Activated T-helper 1 cell treated with anti-CD3 and anti-CD28 coated beads, Interleukin-12 subunit alpha, Interleukin-12 subunit beta, Interleukin-2, Interleukin-4 antibody, amounts not matched to agents 30 ng/mL and 10 ng/mL and 1 ng/mL, durations not matched to agents 14 hours and 24 hours and 36 hours (primary cell): ENCODE results near the gene CACNB4. TPM values are rescaled to one million over a fixed set of nuclear protein-coding genes. Genes with fewer than 3 reads are reported as not detected.

Experiments used
- DNase-seq: peaks from one replicate; pipeline ENCODE4 v3.0.0; 2021; ENCODE audit warnings: low spot score
- H3K27ac Mint-ChIP-seq: one replicate; pipeline ENCODE4 v1.8.0; 2021; ENCODE audit warnings: mild to moderate bottlenecking, mixed read lengths
- H3K27me3 Mint-ChIP-seq: one replicate; pipeline ENCODE4 v1.8.0; 2022; ENCODE audit warnings: mild to moderate bottlenecking, moderate library complexity, mixed read lengths; ENCODE audit not compliant: insufficient read depth
- H3K36me3 Mint-ChIP-seq: one replicate; pipeline ENCODE4 v1.8.0; 2021; ENCODE audit warnings: low read depth, mixed read lengths
- H3K4me1 Mint-ChIP-seq: one replicate; pipeline ENCODE4 v1.8.0; 2021; ENCODE audit warnings: low read depth, mixed read lengths
- H3K4me3 Mint-ChIP-seq: one replicate; pipeline ENCODE4 v1.8.0; 2021; ENCODE audit warnings: mild to moderate bottlenecking, moderate library complexity, mixed read lengths
- H3K9me3 Mint-ChIP-seq: one replicate; pipeline ENCODE4 v1.8.0; 2021; ENCODE audit warnings: mixed read lengths
- intact Hi-C: fragments of 100-400 bp; cut with micrococcal nuclease; formaldehyde crosslinking; loops from one replicate; pipeline ENCODE4 v1.15.1; 2024
- total RNA-seq: library from RNA; stranded (reverse); gene quantifications from 2 replicates; pipeline ENCODE4 v1.2.3, GENCODE V29; 2022

Gene CACNB4
- total RNA-seq, 1 donor from 2014 or later = 0.83 TPM

GRCh38 chr2:151904807-151905206 lies 194.0 kb downstream of the CACNB4 start:
- Mint-ChIP-seq H3K9me3 (no peaks in the 10 kb centered on the region), H3K27ac (no peak overlapping the region), H3K4me3 (no peak overlapping the region), H3K36me3 (no peaks in the 10 kb centered on the region), H3K27me3 (peaks cover 5% of the 10 kb centered on the region), H3K4me1 (no peaks in the 10 kb centered on the region)
- no peak for DNase-seq
- intact Hi-C loops = no loop called here

GRCh38 chr2:151904021-151904420 lies 194.8 kb downstream of the CACNB4 start:
- Mint-ChIP-seq H3K27me3 (peaks cover 5% of the 10 kb centered on the region), H3K27ac (no peak overlapping the region), H3K36me3 (no peaks in the 10 kb centered on the region), H3K9me3 (no peaks in the 10 kb centered on the region), H3K4me3 (no peak overlapping the region), H3K4me1 (no peaks in the 10 kb centered on the region)
- no peak for DNase-seq
- intact Hi-C loops = no loop called here

GRCh38 chr2:151902829-151903228 lies 196.0 kb downstream of the CACNB4 start:
- H3K27me3 Mint-ChIP-seq = peaks cover 2% of the 10 kb centered on the region
- H3K4me1 Mint-ChIP-seq = no peaks in the 10 kb centered on the region
- intact Hi-C loops = no loop called here
- H3K36me3 Mint-ChIP-seq = no peaks in the 10 kb centered on the region
- no peaks in the 10 kb centered on the region for H3K9me3 Mint-ChIP-seq
- DNase-seq = no peak
- no peak overlapping the region for H3K27ac Mint-ChIP-seq
- H3K4me3 Mint-ChIP-seq = no peak overlapping the region

GRCh38 chr2:151900331-151900730 lies 198.5 kb downstream of the CACNB4 start:
- Mint-ChIP-seq H3K36me3 (no peaks in the 10 kb centered on the region), H3K4me1 (no peaks in the 10 kb centered on the region), H3K9me3 (no peaks in the 10 kb centered on the region), H3K4me3 (no peak overlapping the region), H3K27ac (no peak overlapping the region), H3K27me3 (peaks cover 2% of the 10 kb centered on the region)
- intact Hi-C loops = no loop called here
- DNase-seq = no peak

GRCh38 chr2:151899156-151899555 lies 199.7 kb downstream of the CACNB4 start:
- H3K4me3 Mint-ChIP-seq = no peak overlapping the region
- no peaks in the 10 kb centered on the region for H3K4me1 Mint-ChIP-seq
- H3K27me3 Mint-ChIP-seq = peaks cover 2% of the 10 kb centered on the region
- peaks cover 4% of the 10 kb centered on the region for H3K9me3 Mint-ChIP-seq
- intact Hi-C loops = no loop called here
- no peaks in the 10 kb centered on the region for H3K36me3 Mint-ChIP-seq
- DNase-seq = no peak
- no peak overlapping the region for H3K27ac Mint-ChIP-seq

GRCh38 chr2:151891566-151892194 lies 207.2 kb downstream of the CACNB4 start:
- no peak for DNase-seq
- Mint-ChIP-seq H3K27ac (no peak overlapping the region), H3K27me3 (peaks cover 3% of the 10 kb centered on the region), H3K36me3 (no peaks in the 10 kb centered on the region), H3K4me1 (no peaks in the 10 kb centered on the region), H3K4me3 (no peak overlapping the region), H3K9me3 (peaks cover 5% of the 10 kb centered on the region)
- intact Hi-C loops = no loop called here

- no peaks in the 10 kb centered on the region for H3K36me3 Mint-ChIP-seq
- intact Hi-C loops = no loop called here
- no peaks in the 10 kb centered on the region for H3K9me3 Mint-ChIP-seq
- H3K4me1 Mint-ChIP-seq = no peaks in the 10 kb centered on the region
- H3K27ac Mint-ChIP-seq = no peak overlapping the region
- H3K4me3 Mint-ChIP-seq = no peak overlapping the region
- no peaks in the 10 kb centered on the region for H3K27me3 Mint-ChIP-seq
- DNase-seq = no peak
These were observed 211.7 kb downstream of the CACNB4 start for GRCh38 chr2:151887164-151887563.

- no peak overlapping the region for H3K27ac Mint-ChIP-seq
- H3K36me3 Mint-ChIP-seq = no peaks in the 10 kb centered on the region
- H3K9me3 Mint-ChIP-seq = no peaks in the 10 kb centered on the region
- intact Hi-C loops = no loop called here
- no peak overlapping the region for H3K4me3 Mint-ChIP-seq
- no peak for DNase-seq
- H3K4me1 Mint-ChIP-seq = no peaks in the 10 kb centered on the region
- no peaks in the 10 kb centered on the region for H3K27me3 Mint-ChIP-seq
These were observed 212.6 kb downstream of the CACNB4 start for GRCh38 chr2:151886241-151886640.

GRCh38 chr2:151882786-151883445 lies 215.9 kb downstream of the CACNB4 start:
- no peaks in the 10 kb centered on the region for H3K36me3 Mint-ChIP-seq
- intact Hi-C loops = no loop called here
- peaks cover 10% of the 10 kb centered on the region for H3K4me1 Mint-ChIP-seq
- DNase-seq = no peak
- no peak overlapping the region for H3K27ac Mint-ChIP-seq
- H3K9me3 Mint-ChIP-seq = no peaks in the 10 kb centered on the region
- H3K4me3 Mint-ChIP-seq = no peak overlapping the region
- H3K27me3 Mint-ChIP-seq = no peaks in the 10 kb centered on the region

GRCh38 chr2:151881342-151881741 lies 217.5 kb downstream of the CACNB4 start:
- no peak for DNase-seq
- Mint-ChIP-seq H3K9me3 (no peaks in the 10 kb centered on the region), H3K4me3 (no peak overlapping the region), H3K27me3 (no peaks in the 10 kb centered on the region), H3K36me3 (no peaks in the 10 kb centered on the region), H3K4me1 (peaks cover 10% of the 10 kb centered on the region), H3K27ac (no peak overlapping the region)
- intact Hi-C loops = no loop called here

- intact Hi-C loops = no loop called here
- Mint-ChIP-seq H3K9me3 (no peaks in the 10 kb centered on the region), H3K4me1 (peaks cover 10% of the 10 kb centered on the region)
These were observed 218.3 kb downstream of the CACNB4 start for GRCh38 chr2:151880586-151880985.

GRCh38 chr2:151878655-151879563 lies 219.9 kb downstream of the CACNB4 start:
- intact Hi-C loops = no loop called here
- no peak for DNase-seq
- H3K27me3 Mint-ChIP-seq = no peaks in the 10 kb centered on the region
- no peaks in the 10 kb centered on the region for H3K9me3 Mint-ChIP-seq
- H3K4me1 Mint-ChIP-seq = peaks cover 10% of the 10 kb centered on the region
- H3K4me3 Mint-ChIP-seq = no peak overlapping the region
- H3K27ac Mint-ChIP-seq = no peak overlapping the region
- no peaks in the 10 kb centered on the region for H3K36me3 Mint-ChIP-seq

More at GRCh38 chr2:151880586-151880985, 218.3 kb downstream of the CACNB4 start:
- no peaks in the 10 kb centered on the region for H3K27me3 Mint-ChIP-seq
- H3K4me3 Mint-ChIP-seq = no peak overlapping the region
- no peak overlapping the region for H3K27ac Mint-ChIP-seq
- no peak for DNase-seq
- no peaks in the 10 kb centered on the region for H3K36me3 Mint-ChIP-seq

GRCh38 chr2:151878204-151878603 lies 220.6 kb downstream of the CACNB4 start:
- H3K4me1 Mint-ChIP-seq = peaks cover 10% of the 10 kb centered on the region
- no peaks in the 10 kb centered on the region for H3K36me3 Mint-ChIP-seq
- H3K9me3 Mint-ChIP-seq = no peaks in the 10 kb centered on the region
- H3K27me3 Mint-ChIP-seq = no peaks in the 10 kb centered on the region
- DNase-seq = no peak
- H3K4me3 Mint-ChIP-seq = no peak overlapping the region
- intact Hi-C loops = no loop called here
- H3K27ac Mint-ChIP-seq = no peak overlapping the region
